ENCODE measurements around the gene TMEM132D. TPM values are rescaled to one million over a fixed set of nuclear protein-coding genes. Genes with fewer than 3 reads are reported as not detected.

TMEM132D gene
- total RNA-seq, 1 donor from 2014 or later = not detected

GRCh38 chr12:129840145-129840884 lies 63.5 kb downstream of the TMEM132D start:
- Histone ChIP-seq H3K4me3 (no peak overlapping the region), H3K4me1 (no peaks in the 10 kb centered on the region)

DNA sequence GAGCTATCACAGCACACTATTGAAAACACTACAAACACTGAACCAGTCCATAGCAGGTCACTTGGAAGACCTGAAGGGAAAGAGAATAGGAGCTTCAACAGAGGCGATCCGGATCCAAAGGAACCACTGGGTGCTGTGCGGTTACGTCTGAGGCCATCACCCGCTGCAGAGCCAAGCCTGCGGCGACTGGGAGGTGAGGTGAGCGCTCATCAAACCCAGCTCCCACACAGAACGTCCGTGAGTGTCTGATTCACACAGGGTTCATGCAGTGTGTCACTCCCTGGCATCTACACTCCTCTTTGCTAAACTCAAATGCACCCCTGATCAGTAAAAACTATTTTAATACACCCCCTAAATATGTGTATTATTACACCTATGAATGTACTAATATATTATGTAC lies 64.1 kb downstream of the TMEM132D start:
- intact Hi-C loops (cut with DNase I) = no loop called here
- no peak for TF ChIP-seq POLR2A (IDR thresholded peaks at IDR 0.05)
- TF ChIP-seq CTCF (IDR thresholded peaks at IDR 0.05) = no peak
- no peak for TF ChIP-seq POLR2AphosphoS5 (IDR thresholded peaks at IDR 0.05; ENCODE audit: insufficient read depth in 1 of 2, low read depth in 1 of 2)
- Histone ChIP-seq H3K9me3 (no peaks in the 10 kb centered on the region), H3K27me3 (no peaks in the 10 kb centered on the region), H3K36me3 (no peaks in the 10 kb centered on the region), H3K4me3 (no peak overlapping the region), H3K4me1 (no peaks in the 10 kb centered on the region), H3K27ac (no peak overlapping the region)
- DNase-seq (ENCODE audit: extremely low spot score in 2 of 2) = no peak

More at GRCh38 chr12:129840145-129840884, 63.5 kb downstream of the TMEM132D start:
- TF ChIP-seq POLR2A (IDR thresholded peaks at IDR 0.05) = no peak
- TF ChIP-seq POLR2AphosphoS5 (IDR thresholded peaks at IDR 0.05; ENCODE audit: insufficient read depth in 1 of 2, low read depth in 1 of 2) = no peak
- no peak for TF ChIP-seq CTCF (IDR thresholded peaks at IDR 0.05)
- no peak overlapping the region for H3K27ac ChIP-seq
- no peak for DNase-seq (ENCODE audit: extremely low spot score in 2 of 2)
- no peaks in the 10 kb centered on the region for H3K36me3 ChIP-seq
- intact Hi-C loops (cut with DNase I) = no loop called here
- H3K9me3 ChIP-seq = no peaks in the 10 kb centered on the region
- no peaks in the 10 kb centered on the region for H3K27me3 ChIP-seq

- no peak for DNase-seq (ENCODE audit: extremely low spot score in 2 of 2)
- Histone ChIP-seq H3K4me3 (no peak overlapping the region), H3K36me3 (no peaks in the 10 kb centered on the region), H3K27ac (no peak overlapping the region), H3K4me1 (no peaks in the 10 kb centered on the region), H3K27me3 (no peaks in the 10 kb centered on the region), H3K9me3 (no peaks in the 10 kb centered on the region)
- intact Hi-C loops (cut with DNase I) = no loop called here
- TF ChIP-seq POLR2A (IDR thresholded peaks at IDR 0.05) (no peak), POLR2AphosphoS5 (IDR thresholded peaks at IDR 0.05; ENCODE audit: insufficient read depth in 1 of 2, low read depth in 1 of 2) (no peak), CTCF (IDR thresholded peaks at IDR 0.05) (no peak)
These were observed 72.5 kb downstream of the TMEM132D start for GRCh38 chr12:129831294-129831693.

- DNase-seq (ENCODE audit: extremely low spot score in 2 of 2) = no peak
These were observed 73.0 kb downstream of the TMEM132D start for GRCh38 chr12:129830796-129831195.

More at GRCh38 chr12:129830796-129831195, 73.0 kb downstream of the TMEM132D start:
- TF ChIP-seq POLR2AphosphoS5 (IDR thresholded peaks at IDR 0.05; ENCODE audit: insufficient read depth in 1 of 2, low read depth in 1 of 2) (no peak), CTCF (IDR thresholded peaks at IDR 0.05) (no peak), POLR2A (IDR thresholded peaks at IDR 0.05) (no peak)
- Histone ChIP-seq H3K4me1 (no peaks in the 10 kb centered on the region), H3K4me3 (no peak overlapping the region), H3K27ac (no peak overlapping the region), H3K36me3 (no peaks in the 10 kb centered on the region), H3K27me3 (no peaks in the 10 kb centered on the region), H3K9me3 (no peaks in the 10 kb centered on the region)
- intact Hi-C loops (cut with DNase I) = no loop called here

All from vagina (tissue), 2 donors.